ENCODE data around the gene CCDC86. TPM values are rescaled to one million over a fixed set of nuclear protein-coding genes. Genes with fewer than 3 reads are reported as not detected.
A peak's percentile ranks its signal among the peaks of the same experiment; 100 is the strongest.
"Not testable (repeated sequence)": the region's sequence is repeated elsewhere in the genome, so short reads cannot be mapped to it uniquely, and the experiment has no call there.

CCDC86 gene
- polyA plus RNA-seq, 1 of the 3 experiments (the other 2 are of a cell fraction), result 34.7 TPM

- TF ChIP-seq ZBTB33 (IDR thresholded peaks at IDR 0.05; ENCODE audit: borderline replicate concordance, low read depth) (no peak), RXRA (IDR thresholded peaks at IDR 0.05; ENCODE audit: borderline replicate concordance, low read depth) (no peak)
These were observed 23.9 kb upstream of the CCDC86 start (continued) for GRCh38 chr11:60818057-60818456.

DNA sequence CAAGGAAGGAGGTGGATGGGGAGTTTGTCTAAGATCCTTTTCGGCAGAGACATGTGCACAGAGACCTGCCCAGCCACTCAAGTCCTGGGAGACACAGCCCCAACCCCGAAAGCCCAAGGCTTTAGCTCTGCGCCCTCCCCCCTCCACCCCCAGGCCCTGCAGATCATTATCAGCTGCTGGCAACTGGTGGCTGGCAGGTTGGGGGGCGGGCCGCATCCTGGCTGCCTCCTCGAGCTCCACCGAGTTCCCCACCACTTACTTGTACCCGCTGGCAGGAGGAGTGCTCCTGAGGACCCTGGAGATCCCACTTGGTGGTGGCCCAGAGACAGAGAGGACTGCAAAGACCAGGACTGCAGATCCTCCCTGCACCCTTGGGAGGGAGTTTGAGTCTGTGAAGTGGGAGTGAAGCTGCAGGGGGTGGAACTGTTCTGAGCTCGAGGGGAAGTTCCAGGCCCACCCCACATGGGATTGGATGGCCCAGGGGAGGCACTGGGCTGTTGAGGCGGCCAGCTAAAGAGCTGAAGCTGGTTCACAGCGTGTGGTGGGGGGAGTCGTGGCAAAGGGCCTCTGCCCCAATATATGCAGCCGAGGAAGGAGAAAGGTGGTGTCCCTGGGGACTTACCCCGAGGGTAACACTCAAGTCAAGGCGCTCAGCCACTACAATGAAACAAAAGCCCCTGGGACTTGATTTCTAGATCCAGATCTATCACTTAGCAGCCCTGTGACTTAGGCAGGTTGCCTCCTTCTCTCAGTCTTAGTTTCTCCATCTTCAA is 19.9 kb upstream of the CCDC86 start:
- H3K4me1 ChIP-seq (ENCODE audit: control insufficient read depth in 1 of 2, insufficient read depth in 2 of 2, low read depth in 1 of 2, low read length in 1 of 2), result no peaks in the 10 kb centered on the region; a peak in 1 of 4 replicates
- no peaks in the 10 kb centered on the region; the same call in 1 of the 2 replicates for H3K9me3 ChIP-seq
- WGBS (ENCODE audit: low lambda C conversion rate), result 27% methylated on average over 8 of the region's 15 CpGs
- H3K4me2 ChIP-seq, result no peak overlapping the region
- H3K79me2 ChIP-seq (ENCODE audit: insufficient read depth), result no peaks in the 10 kb centered on the region
- no peaks in the 10 kb centered on the region for H3F3A ChIP-seq (replicated peaks; ENCODE audit: insufficient read depth)
- peak; percentile 44 for DNase-seq
- peaks cover 7% of the 10 kb centered on the region; the same call in 1 of the 2 replicates for H3K27me3 ChIP-seq (ENCODE audit: insufficient read depth)
- no peak overlapping the region for H3K9ac ChIP-seq
- H3K36me3 ChIP-seq (replicated peaks in 1 of 2; ENCODE audit: control insufficient read depth in 1 of 2, insufficient read depth in 2 of 2, low read length in 1 of 2), result no peaks in the 10 kb centered on the region
- H2AFZ ChIP-seq (ENCODE audit: low read depth), result no peak overlapping the region
- no peak overlapping the region for H3K27ac ChIP-seq (ENCODE audit: low read depth in 2 of 2, low read length in 1 of 2)
- H4K20me1 ChIP-seq (ENCODE audit: insufficient read depth), result no peaks in the 10 kb centered on the region
- no peak overlapping the region for H3K4me3 ChIP-seq (ENCODE audit: low read depth in 2 of 2, low read length in 1 of 2)
- TF ChIP-seq NRF1 (IDR thresholded peaks at IDR 0.05; ENCODE audit: low read depth, low read length), result no peak
- no peak for TF ChIP-seq GATA2 (CRISPR knock-in tag; IDR thresholded peaks at IDR 0.05)
- no peak for TF ChIP-seq GABPA (IDR thresholded peaks at IDR 0.05; ENCODE audit: low read depth)
- TF ChIP-seq TCF12 (IDR thresholded peaks at IDR 0.05), result no peak
- TF ChIP-seq EP300 (IDR thresholded peaks at IDR 0.05; ENCODE audit: borderline replicate concordance in 1 of 2, low read depth in 1 of 2, low read length in 1 of 2), result no peak
- TF ChIP-seq RFX5 (IDR thresholded peaks at IDR 0.05; ENCODE audit: low read length), result no peak
- ChIA-PET CTCF (interaction anchor here (0.7 to 3.9 kb wide), 8 partner anchors 9 to 119 kb away, joined by 3 to 39 read pairs (median 4); partner anchors contain the start of gene ZP1), POLR2A (no interaction called here)
- H3K9me2 ChIP-seq, result no peaks in the 10 kb centered on the region

DNA sequence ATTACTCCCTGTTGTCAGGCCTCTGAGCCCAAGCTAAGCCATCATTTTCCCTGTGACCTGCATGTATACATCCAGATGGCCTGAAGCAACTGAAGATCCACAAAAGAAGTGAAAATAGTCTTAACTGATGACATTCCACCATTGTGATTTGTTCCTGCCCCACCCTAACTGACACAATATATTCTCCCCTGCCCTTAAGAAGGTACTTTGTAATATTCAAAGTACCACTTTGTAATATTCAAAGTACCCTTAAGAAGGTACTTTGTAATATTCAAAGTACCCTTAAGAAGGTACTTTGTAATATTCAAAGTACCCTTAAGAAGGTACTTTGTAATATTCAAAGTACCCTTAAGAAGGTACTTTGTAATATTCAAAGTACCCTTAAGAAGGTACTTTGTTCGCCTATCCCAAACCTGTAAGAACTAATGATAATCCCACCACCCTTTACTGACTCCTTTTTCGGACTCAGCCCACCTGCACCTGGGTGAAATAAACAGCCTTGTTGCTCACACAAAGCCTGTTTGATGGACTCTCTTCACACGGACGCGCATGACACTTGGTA is 18.1 kb upstream of the CCDC86 start:
- H3F3A ChIP-seq (replicated peaks; ENCODE audit: insufficient read depth); DNase-seq; H3K9me3 ChIP-seq; H3K27ac ChIP-seq (ENCODE audit: low read depth in 2 of 2, low read length in 1 of 2); H3K9ac ChIP-seq; H3K36me3 ChIP-seq (replicated peaks in 1 of 2; ENCODE audit: control insufficient read depth in 1 of 2, insufficient read depth in 2 of 2, low read length in 1 of 2); H2AFZ ChIP-seq (ENCODE audit: low read depth); H3K4me3 ChIP-seq (ENCODE audit: low read depth in 2 of 2, low read length in 1 of 2); H3K9me2 ChIP-seq; H4K20me1 ChIP-seq (ENCODE audit: insufficient read depth); H3K79me2 ChIP-seq (ENCODE audit: insufficient read depth); H3K4me2 ChIP-seq; H3K4me1 ChIP-seq (ENCODE audit: control insufficient read depth in 1 of 2, insufficient read depth in 2 of 2, low read depth in 1 of 2, low read length in 1 of 2); POLR2A ChIA-PET: not testable (repeated sequence)
- peaks cover 11% of the 10 kb centered on the region; the same call in 1 of the 2 replicates for H3K27me3 ChIP-seq (ENCODE audit: insufficient read depth)
- CTCF ChIA-PET, result interaction anchor here (23.7 kb wide), 1 partner anchor 72 kb away, joined by 550 read pairs; the partner anchor contains the start of gene PRPF19
- 55% methylated on average over 5 of the region's 5 CpGs for WGBS (ENCODE audit: low lambda C conversion rate)

Data from SK-N-SH (cell line).